HUDEP-2 (cell line): ENCODE data around the gene SPRY4.
"Not testable (repeated sequence)": the region's sequence is repeated elsewhere in the genome, so short reads cannot be mapped to it uniquely, and the experiment has no call there.

Experiments
- DNase-seq, 76 experiments: peaks; one replicate each; lab custom pipeline; 2025; ENCODE audit not compliant: unreplicated experiment in 76 of 76; lab: John Stamatoyannopoulos, UW

The SPRY4 gene

DNA sequence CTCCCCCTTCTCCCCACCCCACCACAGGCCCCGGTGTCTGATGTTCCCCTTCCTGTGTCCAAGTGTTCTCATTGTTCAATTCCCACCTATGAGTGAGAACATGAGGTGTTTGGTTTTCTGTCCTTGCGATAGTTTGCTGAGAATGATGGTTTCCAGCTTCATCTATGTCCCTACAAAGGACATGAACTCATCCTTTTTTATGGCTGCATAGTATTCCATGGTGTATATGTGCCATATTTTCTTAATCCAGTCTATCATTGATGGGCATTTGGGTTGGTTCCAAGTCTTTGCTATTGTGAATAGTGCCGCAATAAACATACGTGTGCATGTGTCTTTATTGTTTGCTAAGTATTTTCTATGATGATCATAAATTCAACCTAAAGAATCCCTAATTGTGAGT is 60.7 kb downstream of the SPRY4 start:
- not testable (repeated sequence) for DNase-seq

DNA sequence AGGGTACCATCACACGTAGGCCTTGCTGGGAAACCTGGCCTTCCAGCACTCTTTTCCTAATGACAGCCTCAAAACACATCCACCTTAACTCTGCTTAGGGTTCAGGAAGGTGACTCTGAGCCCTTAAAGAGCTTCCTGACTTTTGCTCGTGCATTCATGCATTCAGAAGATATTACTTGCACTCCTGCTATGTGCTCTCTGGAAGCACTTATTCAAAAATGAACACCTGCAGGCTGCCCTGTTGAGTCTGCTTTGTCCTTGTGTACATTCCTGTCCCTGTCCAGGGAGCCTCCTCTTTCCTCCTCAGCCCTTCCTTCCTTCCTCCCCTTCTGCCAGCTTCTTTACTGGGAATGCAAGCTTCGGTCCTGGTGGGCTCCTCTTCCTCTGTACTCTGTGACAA is 61.5 kb downstream of the SPRY4 start:
- DNase-seq, result no peak

DNA sequence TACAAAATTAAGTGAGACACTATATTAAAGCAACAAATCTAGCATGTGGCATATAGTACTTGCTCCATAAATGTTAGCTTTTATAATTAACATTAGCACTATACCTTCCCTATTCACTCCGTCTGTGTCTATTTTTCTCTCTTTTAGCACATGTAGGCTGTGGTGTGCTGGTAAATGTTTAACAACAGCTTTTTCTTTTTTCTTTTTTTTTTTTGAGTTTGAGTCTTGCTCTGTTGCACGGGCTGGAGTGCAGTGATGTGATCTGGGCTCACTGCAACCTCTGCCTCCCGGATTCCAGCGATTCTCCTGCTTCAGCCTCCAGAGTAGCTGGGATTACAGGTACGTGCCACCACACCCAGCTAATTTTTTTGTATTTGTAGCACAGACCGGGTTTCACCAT is 62.1 kb downstream of the SPRY4 start:
- DNase-seq, result no peak
